NCI-H2227 (cell line): ENCODE measurements around the gene LGALS3.

ENCODE experiments used
- DNase-seq: peaks from one replicate; lab custom pipeline; 2025; ENCODE audit not compliant: unreplicated experiment; lab: John Stamatoyannopoulos, UW

Gene LGALS3

GRCh38 chr14:55180434-55180833, 51.4 kb downstream of the LGALS3 start:
- DNase-seq: no peak

- DNase-seq: no peak
These were observed 59.7 kb downstream of the LGALS3 start for GRCh38 chr14:55188686-55189295.

GRCh38 chr14:55190906-55191202, 61.8 kb downstream of the LGALS3 start:
- no peak for DNase-seq

- DNase-seq: peak; percentile 98
These were observed 62.4 kb downstream of the LGALS3 start, which contains the start of gene DLGAP5 for GRCh38 chr14:55191203-55192053. Gene DLGAP5 (minus strand): TSS chr14:55191585. CDS start chr14:55189179, 2,406 bp downstream.

GRCh38 chr14:55192054-55192621, 63.1 kb downstream of the LGALS3 start:
- no peak for DNase-seq

- DNase-seq: no peak
These were observed 65.8 kb downstream of the LGALS3 start for GRCh38 chr14:55194656-55195355.
